NB4 (cell line): ENCODE data around the gene TEX19.

Experiments
- DNase-seq: peaks from one replicate; pipeline ENCODE4 v3.0.0; 2010; ENCODE audit warnings: low read depth
- H3K4me3 ChIP-seq: one replicate; pipeline ENCODE4 v1.5.1; 2011; ENCODE audit warnings: mild to moderate bottlenecking, low read depth, low read length, moderate library complexity
- CTCF ChIP-seq: IDR thresholded peaks from one replicate; pipeline ENCODE4 v1.5.1; 2012; ENCODE audit warnings: low read depth, low read length
- MAX ChIP-seq: IDR thresholded peaks from 2 replicates; pipeline ENCODE4 v1.6.1; 2011; ENCODE audit warnings: low read depth, low read length
- MYC ChIP-seq: IDR thresholded peaks from 2 replicates; pipeline ENCODE4 v1.6.1; 2011; ENCODE audit warnings: low read depth, low read length
- POLR2A ChIP-seq: IDR thresholded peaks from 2 replicates; pipeline ENCODE4 v1.6.1; 2011; ENCODE audit warnings: mild to moderate bottlenecking; ENCODE audit not compliant: insufficient read length; ENCODE audit errors: extremely low read depth

Gene TEX19

GRCh38 chr17:82334204-82334621 is 24.8 kb upstream of the TEX19 start:
- no peak for TF ChIP-seq CTCF
- no peak for TF ChIP-seq MYC
- no peak for TF ChIP-seq MAX
- DNase-seq = no peak
- no peak overlapping the region for H3K4me3 ChIP-seq

GRCh38 chr17:82334622-82335394 is 24.2 kb upstream of the TEX19 start:
- peak overlapping the region; percentile 48 for H3K4me3 ChIP-seq
- peak; percentile 35 for DNase-seq
- TF ChIP-seq POLR2A (no peak), CTCF (no peak), MAX (no peak), MYC (no peak)

- no peak for DNase-seq
- TF ChIP-seq POLR2A (no peak), MAX (no peak), MYC (no peak), CTCF (no peak)
- H3K4me3 ChIP-seq = no peak overlapping the region
These were observed 20.0 kb upstream of the TEX19 start for GRCh38 chr17:82338858-82339633.

GRCh38 chr17:82339634-82340580 is 19.1 kb upstream of the TEX19 start:
- H3K4me3 ChIP-seq = no peak overlapping the region
- TF ChIP-seq POLR2A = no peak
- no peak for TF ChIP-seq MYC
- TF ChIP-seq CTCF = no peak
- no peak for TF ChIP-seq MAX
- no peak for DNase-seq

GRCh38 chr17:82342361-82343079 is 16.5 kb upstream of the TEX19 start:
- H3K4me3 ChIP-seq = no peak overlapping the region
- no peak for TF ChIP-seq POLR2A
- no peak for TF ChIP-seq MAX
- TF ChIP-seq MYC = no peak
- TF ChIP-seq CTCF = no peak
- DNase-seq = no peak
